Hematopoietic multipotent progenitor cell treated with erythropoietin and hydrocortisone succinate and interleukin-3 and kit ligand, for 8 days (in vitro differentiated cells): ENCODE measurements around the gene SYNPO2L.
A peak's percentile ranks its signal among the peaks of the same experiment; 100 is the strongest.
"Not testable (repeated sequence)": the region's sequence is repeated elsewhere in the genome, so short reads cannot be mapped to it uniquely, and the experiment has no call there.

ENCODE experiments used
- DNase-seq: peaks from one replicate; pipeline ENCODE4 v3.0.0-alpha.2; 2015

Gene SYNPO2L, protein sequence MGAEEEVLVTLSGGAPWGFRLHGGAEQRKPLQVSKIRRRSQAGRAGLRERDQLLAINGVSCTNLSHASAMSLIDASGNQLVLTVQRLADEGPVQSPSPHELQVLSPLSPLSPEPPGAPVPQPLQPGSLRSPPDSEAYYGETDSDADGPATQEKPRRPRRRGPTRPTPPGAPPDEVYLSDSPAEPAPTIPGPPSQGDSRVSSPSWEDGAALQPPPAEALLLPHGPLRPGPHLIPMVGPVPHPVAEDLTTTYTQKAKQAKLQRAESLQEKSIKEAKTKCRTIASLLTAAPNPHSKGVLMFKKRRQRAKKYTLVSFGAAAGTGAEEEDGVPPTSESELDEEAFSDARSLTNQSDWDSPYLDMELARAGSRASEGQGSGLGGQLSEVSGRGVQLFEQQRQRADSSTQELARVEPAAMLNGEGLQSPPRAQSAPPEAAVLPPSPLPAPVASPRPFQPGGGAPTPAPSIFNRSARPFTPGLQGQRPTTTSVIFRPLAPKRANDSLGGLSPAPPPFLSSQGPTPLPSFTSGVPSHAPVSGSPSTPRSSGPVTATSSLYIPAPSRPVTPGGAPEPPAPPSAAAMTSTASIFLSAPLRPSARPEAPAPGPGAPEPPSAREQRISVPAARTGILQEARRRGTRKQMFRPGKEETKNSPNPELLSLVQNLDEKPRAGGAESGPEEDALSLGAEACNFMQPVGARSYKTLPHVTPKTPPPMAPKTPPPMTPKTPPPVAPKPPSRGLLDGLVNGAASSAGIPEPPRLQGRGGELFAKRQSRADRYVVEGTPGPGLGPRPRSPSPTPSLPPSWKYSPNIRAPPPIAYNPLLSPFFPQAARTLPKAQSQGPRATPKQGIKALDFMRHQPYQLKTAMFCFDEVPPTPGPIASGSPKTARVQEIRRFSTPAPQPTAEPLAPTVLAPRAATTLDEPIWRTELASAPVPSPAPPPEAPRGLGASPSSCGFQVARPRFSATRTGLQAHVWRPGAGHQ

DNA sequence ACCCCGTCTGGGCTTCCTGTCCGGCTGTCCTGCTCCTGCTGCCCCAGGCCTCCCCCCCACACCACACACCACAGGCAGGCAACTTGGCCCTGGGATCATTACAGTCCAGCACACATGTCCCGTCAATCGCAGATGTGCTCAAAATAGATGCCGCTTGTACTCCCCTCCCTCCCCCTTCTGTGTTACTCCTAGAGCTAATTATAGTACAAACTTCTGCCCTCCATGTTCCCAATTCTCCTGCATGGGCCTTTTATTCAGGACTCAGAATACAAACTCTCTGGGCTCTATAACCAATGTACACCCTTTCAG, at the start of gene SYNPO2L:
SYNPO2L (minus strand) TSS at position 40 of the 309 bp plus-strand sequence. CDS start 107 bp downstream, outside the sequence.
- no peak for DNase-seq

DNA sequence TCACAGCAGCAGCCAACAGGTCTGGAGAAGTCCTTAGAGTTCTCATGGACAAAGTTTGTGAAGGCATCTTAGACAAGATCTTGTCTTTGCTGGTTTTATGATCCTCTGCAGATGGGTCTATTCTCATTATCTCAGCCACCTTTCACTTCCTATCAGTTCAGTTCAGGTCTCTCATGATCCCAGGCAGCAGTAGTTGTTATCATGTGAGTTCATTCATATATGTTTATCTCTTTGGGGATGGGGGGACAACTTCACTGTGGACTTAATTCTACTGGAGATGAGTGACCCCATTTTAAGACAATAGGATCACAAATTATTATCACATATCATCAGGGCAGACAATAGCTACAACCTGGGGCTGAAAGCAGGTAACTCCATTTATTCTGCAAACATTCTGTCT, 48.1 kb upstream of the SYNPO2L start:
- DNase-seq = not testable (repeated sequence)

DNA sequence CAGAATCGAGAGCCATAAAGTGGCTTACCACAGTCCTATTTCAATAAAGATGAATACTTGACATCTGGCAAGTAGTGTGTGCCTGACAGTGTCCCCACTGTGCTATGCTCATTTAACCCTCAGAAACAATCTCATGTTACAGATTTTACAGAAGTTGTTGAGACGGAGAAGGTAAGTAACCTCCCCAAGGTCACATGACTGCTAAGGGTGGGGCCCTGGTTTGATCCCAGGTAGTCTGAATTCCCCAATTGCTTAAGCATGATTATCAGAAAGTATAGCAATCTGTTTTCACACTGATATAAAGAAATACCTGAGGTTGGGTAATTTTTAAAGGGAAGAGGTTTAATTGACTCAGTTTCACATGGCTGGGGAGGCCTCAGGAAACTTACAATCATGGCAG, 43.0 kb upstream of the SYNPO2L start:
- DNase-seq = not testable (repeated sequence)

DNA sequence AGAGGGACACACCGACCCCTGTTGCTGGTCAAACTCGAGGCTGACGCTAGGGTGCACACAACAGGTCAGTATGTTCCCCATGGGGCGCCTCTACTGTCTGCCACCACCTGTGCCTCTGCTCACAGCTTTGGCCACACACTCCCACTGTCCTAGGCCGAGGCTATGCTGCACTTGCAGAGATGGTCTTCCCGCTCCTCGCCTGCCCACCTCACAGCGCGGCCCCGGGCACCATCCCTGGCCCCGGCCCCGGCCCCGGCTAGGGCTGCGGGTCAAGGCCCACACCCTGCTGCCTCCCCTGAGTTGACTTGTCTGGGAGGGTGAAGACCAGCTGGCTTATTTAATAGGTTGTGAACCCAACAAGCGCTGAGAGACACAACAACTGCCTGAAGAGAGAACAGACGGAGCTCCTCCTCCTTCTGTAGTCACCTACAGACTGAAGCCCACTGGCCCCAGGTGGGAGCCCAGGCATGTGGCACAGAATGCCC, 41.9 kb upstream of the SYNPO2L start, which contains the start of gene AGAP5:
AGAP5 (minus strand) TSS at position 435 of the 485 bp plus-strand sequence; CDS start at position 81, 354 bp downstream.
- DNase-seq = not testable (repeated sequence)

DNA sequence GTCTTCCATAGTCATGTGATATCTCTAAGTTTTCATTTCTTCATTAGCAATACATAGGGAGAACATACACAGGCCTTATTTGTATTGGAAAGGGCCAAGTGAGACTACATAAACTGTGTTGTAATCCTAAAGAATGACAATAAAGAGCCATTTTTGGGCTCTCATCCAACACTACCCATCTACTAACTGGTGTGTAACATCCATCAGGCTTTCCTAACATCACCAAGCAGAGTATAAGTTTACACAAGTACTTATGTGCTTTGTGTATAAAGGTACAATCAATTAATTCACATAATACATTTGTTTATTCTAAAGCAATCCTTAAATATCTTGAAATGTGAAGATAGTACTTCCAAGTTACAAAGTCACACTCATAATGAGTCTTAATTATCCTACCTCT, 39.5 kb upstream of the SYNPO2L start:
- not testable (repeated sequence) for DNase-seq

DNA sequence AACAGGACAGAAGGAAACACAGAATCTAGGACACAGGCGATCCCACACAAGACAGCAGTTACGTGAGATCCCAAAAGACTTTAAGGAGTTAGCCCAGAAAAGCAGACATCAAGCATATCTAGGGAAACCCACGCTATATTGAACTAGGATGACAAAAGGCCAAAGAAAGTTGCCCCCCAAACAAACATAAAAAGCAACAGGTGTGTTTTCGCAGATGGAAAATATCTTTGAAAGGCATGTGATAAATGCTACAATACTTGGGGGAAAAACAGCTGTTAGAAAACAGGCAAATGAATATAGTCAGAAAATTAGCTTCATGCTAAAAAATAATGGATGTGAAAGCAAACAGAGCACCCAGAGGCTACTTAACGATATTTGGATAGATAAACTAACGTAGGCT, 34.9 kb upstream of the SYNPO2L start:
- DNase-seq = not testable (repeated sequence)

DNA sequence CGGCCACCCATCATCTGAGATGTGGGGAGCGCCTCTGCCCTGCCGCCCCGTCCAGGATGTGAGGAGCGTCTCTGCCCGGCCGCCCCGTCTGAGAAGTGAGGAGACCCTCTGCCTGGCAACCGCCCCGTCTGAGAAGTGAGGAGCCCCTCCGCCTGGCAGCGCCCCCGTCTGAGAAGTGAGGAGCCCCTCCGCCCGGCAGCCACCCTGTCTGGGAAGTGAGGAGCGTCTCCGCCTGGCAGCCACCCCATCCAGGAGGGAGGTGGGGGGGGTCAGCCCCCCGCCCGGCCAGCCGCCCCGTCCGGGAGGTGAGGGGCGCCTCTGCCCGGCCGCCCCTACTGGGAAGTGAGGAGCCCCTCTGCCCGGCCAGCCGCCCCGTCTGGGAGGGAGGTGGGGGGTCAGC, 33.8 kb upstream of the SYNPO2L start:
- DNase-seq = not testable (repeated sequence)

DNA sequence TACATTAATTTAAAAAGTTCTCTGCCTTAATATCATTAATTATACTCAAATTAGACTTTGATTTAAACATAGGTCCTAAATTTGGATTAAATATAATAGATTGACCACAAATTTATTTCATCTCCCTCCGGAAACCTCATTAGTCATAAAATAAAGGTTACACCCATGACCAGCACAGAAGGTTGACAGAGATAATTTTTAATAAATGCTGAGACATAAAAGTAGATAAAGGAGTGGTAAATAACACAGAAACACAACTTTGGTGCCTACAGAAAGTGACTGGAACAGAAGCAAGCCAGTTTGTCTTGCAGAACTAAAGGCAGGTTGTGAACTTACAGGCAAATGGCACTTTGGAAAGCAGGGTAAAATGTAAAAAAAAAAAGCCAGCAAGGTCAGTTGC, 31.8 kb upstream of the SYNPO2L start:
- DNase-seq = peak; percentile 78

DNA sequence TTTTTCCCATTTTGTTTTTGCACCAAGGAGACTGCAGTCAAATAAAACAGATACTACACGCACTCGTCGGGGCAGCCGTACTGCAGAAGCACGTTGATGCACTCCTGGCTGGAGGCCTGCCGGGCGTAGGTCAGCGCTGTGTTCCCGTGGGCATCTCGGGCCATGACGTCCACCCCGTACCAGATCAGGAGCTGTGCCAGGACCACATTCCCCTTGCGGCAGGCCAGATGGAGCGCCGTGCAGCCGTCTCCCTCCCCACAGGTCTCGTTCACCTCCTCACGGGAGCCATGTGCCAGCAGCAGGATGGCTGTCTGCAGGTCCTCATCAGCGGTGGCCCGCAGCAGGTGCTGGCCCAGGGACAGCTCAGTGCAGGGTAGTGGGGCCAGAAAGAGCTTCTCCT, 18.7 kb upstream of the SYNPO2L start:
- not testable (repeated sequence) for DNase-seq

DNA sequence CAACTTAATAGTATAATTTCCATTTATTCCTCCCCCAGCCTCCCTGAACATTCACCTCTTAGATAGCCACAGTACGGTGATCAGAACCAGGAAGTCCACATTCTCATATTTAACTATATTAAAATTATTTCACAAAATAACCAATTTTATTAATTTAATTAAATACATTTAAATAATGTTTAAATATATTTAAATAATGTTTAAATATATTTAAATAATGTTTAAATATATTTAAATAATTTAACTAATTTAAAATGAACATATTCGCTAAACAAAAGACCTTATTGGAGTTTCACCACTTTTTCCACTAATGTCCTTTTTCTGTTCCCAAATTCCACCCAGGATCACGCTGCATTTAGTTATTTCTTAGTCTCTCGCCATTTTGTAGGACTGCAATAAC, 12.5 kb upstream of the SYNPO2L start:
- DNase-seq = not testable (repeated sequence)

DNA sequence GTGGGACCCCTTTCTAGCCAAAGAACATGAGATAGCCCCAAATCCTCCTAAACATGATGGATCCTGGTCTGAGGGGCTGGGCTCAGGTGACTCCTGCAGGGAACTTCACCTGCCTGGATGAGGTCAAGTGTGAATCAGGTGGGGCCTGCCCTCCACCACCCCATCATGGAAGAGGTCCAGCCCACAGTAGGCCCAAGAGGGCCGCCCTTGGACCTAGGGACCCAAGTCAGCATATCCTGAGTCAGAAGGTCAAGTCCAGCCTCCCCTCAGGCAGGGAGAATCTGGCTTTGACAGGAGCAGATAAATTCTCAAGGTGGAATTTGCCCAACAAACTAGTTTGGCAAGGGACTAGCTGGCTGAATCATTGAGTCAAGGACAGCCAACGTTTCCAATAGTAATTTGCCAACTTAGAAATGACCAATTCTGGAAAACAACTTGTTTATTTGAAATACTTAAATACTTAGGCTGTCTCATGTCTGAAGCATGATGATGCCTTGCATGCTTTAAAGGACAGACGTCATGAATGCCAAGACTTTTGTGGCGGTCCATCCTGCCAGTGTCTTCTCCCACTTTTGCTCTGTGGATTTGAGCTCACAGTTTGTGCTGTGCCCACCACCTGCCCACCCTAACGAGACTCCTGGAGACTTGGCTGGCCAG, 10.5 kb upstream of the SYNPO2L start:
- not testable (repeated sequence) for DNase-seq

DNA sequence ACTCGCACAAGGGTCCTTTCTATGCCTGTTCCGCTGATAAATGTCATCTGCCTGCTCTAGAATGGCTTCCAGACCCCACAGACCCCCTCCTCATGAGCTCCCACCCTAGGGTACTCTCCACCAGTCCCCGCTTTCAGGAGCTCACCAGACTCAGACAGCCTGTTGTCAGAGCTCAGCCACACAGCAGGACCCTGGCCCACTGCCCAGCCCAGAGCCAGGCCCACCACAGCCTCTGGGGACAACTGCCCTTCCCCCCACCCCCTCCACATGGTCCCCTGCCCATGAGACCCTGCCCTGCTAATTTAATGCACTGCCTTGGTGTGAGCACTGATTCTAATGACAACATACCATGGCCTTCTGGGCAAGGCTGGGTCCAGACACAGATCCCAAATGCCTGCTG, 9.8 kb upstream of the SYNPO2L start:
- not testable (repeated sequence) for DNase-seq

DNA sequence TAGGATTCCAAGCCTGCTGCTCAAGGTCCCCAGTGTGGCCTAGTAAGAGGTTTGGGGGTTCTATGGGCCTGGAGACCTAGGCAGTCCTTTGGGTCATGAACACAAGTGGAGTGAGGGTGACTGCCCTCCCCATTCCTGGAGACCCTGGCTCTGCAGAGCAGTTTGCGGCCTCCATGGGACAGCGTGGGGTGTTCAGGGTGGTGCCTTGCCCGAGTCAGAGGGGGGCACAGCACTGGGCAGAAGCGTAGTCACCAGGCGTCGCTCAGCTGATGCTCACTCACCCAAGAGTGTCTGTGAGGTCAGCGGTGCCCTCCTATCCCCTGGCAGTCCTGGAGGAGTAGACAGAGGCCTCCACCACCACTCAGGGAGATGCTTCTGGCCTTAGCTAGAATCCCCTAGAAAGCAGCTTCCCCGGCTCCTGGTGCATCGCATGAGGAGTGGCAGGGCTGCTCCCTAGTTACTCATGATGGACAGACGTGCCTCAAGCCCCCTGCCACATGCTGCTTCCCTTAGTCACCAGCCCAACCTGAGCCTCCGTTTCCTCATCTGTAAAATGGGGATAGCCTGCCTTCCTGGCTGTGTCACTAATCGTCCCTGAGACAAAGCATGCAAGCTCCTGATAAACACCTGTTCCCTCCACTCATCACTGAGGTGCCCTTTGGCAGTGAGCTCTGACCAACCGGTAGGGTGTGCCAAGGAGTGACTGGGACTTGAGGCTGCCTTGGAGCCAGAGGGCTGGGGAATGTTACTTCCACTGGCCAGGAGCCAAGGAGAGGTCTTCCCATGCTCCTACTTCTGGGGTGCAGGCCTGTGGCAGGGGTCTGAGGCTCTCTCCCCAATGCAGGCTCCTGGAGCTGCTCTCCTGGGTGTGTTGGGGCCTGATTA, 8.6 kb upstream of the SYNPO2L start:
- not testable (repeated sequence) for DNase-seq

DNA sequence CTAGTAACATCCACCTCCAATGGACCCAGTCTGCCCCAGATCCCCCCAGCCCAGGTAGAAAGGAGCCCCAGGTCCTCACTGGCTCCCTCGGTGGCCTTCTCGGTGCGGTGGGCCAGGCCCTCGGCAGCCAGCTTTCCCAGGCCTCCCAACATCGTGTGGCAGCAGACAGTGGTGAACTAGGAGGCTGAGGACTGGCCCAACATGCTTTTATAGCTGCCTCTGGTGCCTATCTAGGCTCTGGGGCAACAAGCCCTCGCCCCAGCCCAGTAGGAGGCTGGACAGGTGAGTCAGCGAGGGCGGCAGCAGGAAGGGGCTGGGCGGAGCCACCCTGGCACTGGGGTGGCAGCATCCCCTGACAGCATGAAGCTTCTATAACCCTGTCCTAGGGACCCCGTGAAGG, 7.8 kb upstream of the SYNPO2L start:
- DNase-seq = not testable (repeated sequence)

DNA sequence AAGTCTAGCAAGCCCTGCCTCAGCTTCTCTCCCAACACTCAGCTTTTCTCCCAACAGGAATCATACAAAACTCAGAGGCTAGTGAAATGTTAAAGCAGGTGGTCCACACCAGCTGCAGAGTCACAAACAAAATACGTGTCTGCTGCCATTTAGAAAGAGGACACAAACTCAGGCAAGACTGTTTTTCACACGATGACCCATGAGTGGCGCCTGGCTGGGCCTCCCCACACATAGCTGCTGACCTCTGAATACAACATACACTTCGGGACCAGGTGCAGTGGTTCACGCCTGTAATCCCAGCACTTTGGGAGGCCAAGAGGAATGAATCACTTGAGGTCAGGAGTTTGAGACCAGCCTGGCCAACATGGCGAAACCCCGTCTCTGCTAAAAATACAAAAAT, 6.9 kb upstream of the SYNPO2L start:
- DNase-seq = not testable (repeated sequence)

DNA sequence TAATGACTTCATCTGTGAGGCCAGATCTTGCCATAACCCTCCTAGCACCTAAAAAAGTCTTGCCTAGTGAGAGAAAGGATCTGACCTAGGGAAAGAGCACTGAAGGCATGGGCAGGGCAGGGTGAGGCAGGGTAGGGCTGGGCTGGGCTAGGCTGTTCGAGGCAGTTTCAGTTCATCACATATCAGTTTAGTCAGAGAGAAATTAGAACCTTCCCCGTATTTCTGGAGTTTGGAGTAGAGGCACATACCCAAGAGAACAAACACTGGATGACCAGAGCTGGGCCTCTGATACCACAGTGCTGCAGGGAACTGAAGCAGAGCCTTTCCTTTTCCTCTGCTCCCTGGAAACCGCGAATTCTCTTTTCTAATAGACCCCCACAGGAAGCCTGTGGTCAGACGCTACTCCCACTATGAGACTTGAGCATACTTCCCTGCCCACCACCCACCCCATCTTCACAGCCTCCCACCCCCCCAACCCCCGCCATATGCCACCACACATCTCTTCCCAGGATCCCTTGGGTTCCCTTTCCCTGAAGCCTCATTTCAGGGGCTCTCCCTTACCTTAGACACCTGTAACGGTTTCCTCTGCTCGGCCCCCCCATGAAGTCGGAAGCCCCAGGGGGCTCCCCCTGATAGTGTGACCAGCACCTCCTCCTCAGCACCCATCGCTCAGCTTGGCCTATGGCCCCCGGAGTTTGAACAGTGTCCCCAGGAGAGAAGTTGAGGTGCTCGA, 406 bp downstream of the SYNPO2L start:
- peak; percentile 22 for DNase-seq

DNA sequence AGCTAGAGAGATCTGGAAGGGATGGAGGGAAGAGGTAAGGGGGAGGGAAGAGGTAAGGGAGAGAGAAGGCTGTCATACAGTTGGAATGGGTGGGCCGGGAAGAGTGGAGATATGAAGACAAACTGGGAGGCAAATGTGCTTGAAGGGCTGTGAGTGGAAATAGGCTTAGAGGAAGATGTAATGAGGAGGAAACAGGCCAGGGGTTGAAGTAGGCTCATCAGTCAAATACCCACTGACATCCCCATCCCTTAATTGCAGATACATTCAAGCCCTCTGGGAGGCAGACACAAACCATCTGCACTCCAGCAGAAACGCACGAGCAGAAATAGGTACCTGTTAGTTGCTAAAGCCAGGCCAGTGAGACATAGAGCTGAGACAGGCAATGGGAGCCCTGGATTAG, 2.1 kb downstream of the SYNPO2L start:
- DNase-seq = peak; percentile 64

DNA sequence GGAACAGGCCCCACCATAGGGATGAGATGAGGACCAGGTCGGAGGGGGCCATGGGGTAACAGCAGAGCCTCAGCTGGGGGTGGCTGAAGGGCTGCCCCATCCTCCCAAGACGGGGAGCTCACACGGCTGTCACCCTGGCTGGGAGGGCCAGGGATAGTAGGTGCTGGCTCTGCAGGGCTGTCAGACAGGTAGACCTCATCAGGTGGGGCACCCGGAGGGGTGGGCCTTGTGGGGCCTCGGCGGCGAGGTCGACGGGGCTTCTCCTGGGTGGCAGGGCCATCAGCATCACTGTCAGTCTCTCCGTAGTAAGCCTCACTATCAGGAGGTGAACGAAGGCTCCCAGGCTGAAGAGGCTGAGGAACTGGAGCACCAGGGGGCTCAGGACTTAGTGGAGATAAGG, 2.6 kb downstream of the SYNPO2L start:
- no peak for DNase-seq

DNA sequence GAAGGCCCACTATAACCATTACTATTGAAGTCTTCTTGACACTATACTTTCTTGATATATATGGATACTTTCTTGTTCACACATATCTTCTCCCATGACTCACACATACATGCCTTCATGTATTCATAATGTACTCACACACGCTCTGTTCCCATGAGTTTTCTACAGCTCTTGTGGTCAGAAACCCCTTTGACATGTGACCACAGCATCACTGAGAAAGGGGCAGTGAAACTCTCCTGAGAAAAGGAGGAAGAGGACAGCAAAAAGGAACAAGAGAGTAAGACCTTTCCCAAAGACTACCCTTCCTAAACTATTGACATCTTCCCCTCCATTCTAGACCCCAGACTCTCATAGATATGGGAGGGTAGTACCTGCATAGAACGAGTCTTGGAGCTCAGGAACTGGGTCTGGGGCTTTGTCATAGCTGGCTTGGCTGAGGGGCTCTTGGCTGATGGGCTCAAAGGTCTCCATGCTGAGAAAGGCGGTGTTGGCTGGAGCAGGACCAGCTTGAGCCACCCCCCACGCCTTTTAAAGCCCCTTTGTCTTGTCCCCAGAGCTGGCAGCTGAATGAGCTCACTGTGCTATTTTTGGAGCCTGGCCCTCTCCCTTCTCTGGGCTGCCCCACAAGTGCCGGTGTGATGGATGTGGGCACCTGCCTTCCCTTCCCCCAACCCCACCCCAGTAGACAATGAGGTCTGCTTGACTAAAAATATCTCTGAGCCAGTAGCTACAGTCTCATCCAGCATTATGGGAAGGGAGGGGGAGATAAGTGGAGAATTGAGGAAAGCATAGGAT, 5.1 kb downstream of the SYNPO2L start:
- no peak for DNase-seq

DNA sequence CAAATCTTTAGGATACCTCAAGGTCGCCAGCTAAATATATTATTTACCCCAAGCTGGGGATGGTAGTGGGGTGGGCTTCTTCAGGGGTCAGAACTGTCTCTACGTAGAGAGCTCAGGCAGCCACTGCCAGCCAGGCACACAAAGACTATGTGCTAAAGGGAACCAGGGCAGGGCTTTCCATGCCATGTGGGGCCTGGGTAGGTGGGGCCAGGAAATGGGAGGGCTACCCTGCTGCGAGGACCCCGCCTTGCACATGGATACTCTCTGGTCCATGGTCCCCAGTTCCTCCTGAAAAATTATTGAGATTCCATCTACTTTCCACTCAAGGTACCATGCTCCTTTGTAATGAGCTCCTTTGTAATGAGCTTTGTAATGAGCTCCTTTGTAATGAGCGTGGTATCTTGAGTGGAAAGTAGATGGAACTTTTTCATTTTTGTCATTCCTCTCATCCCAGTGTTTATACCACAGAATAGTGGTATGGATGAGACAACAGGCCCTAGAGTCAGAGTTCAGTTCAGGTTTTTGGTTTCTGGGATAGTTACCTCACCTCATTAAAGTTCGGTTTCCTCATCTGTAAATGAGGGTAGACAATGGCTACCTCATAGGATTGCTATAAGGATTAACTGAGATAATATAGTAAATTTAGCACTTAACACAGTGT, 5.8 kb downstream of the SYNPO2L start:
- no peak for DNase-seq
